GM12865 (cell line): ENCODE results near the gene MR1.
A peak's percentile ranks its signal among the peaks of the same experiment; 100 is the strongest.

ENCODE experiments used
- DNase-seq: peaks from one replicate; pipeline ENCODE4 v3.0.0; 2010; ENCODE audit warnings: low read depth
- H3K4me3 ChIP-seq: 2 replicates; pipeline ENCODE4 v1.5.1; 2011; ENCODE audit warnings: mild to moderate bottlenecking, low read depth, low read length, control low read depth
- CTCF ChIP-seq: IDR thresholded peaks from 2 replicates; pipeline ENCODE4 v1.5.1; 2011; ENCODE audit warnings: low read length, control low read depth, low read depth, inconsistent platforms; ENCODE audit not compliant: insufficient read depth; ENCODE audit errors: missing control alignments

MR1 gene

DNA sequence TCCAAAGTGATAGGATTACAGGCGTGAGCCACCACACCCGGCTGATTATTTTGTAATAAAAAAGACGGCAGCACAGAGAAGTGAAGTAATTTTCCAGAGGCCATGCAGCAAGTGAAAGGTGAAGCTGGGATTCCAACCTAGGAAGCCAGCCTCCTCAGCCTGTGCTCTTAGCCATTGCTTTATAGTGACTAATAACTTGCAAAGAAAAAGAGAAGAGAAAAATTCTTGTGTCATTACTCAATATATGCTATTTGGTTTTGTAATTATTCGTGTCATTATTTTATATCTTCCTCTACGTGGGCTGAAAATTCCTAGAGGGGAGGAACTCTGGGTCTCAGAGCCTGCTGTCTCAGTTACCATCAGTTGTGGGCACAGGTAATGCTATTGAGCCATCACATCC, 53.1 kb downstream of the MR1 start:
- TF ChIP-seq CTCF = no peak
- no peak for DNase-seq
- H3K4me3 ChIP-seq = no peak overlapping the region

GRCh38 chr1:181087400-181087901, 53.7 kb downstream of the MR1 start:
- DNase-seq = peak; percentile 53
- no peak for TF ChIP-seq CTCF
- peak overlapping the region; percentile 61; the same call in 1 of the 2 replicates for H3K4me3 ChIP-seq

GRCh38 chr1:181088079-181089016, 54.6 kb downstream of the MR1 start, which contains the start of gene IER5:
Gene IER5, plus strand, starts transcription at chr1:181088700. Its CDS starts 203 bp downstream, at chr1:181088903.
- H3K4me3 ChIP-seq = peak within 1 kb of the TSS; percentile 94
- TF ChIP-seq CTCF = no peak
- DNase-seq = peak; percentile 99

- no peak for TF ChIP-seq CTCF
- peak; percentile 48 for DNase-seq
- peak overlapping the region; percentile 94 for H3K4me3 ChIP-seq
Observed at GRCh38 chr1:181089017-181089675, 55.4 kb downstream of the MR1 start.

GRCh38 chr1:181089676-181090544, 56.1 kb downstream of the MR1 start:
- peak; percentile 6 for TF ChIP-seq CTCF
- peak; percentile 89 for DNase-seq
- H3K4me3 ChIP-seq = peak overlapping the region; percentile 94

- peak overlapping the region; percentile 94 for H3K4me3 ChIP-seq
- DNase-seq = peak; percentile 77
- TF ChIP-seq CTCF = no peak
Observed at GRCh38 chr1:181090641-181091126, 56.9 kb downstream of the MR1 start.
